Measurements from ENCODE around the gene ACAA1. TPM values are rescaled to one million over a fixed set of nuclear protein-coding genes. Genes with fewer than 3 reads are reported as not detected.

ACAA1 gene
- total and polyA plus RNA-seq, 2 of the 13 experiments (the other 11 are each of a cell fraction or from before 2014, with no cell fraction given), result 60.8 to 188 TPM

DNA sequence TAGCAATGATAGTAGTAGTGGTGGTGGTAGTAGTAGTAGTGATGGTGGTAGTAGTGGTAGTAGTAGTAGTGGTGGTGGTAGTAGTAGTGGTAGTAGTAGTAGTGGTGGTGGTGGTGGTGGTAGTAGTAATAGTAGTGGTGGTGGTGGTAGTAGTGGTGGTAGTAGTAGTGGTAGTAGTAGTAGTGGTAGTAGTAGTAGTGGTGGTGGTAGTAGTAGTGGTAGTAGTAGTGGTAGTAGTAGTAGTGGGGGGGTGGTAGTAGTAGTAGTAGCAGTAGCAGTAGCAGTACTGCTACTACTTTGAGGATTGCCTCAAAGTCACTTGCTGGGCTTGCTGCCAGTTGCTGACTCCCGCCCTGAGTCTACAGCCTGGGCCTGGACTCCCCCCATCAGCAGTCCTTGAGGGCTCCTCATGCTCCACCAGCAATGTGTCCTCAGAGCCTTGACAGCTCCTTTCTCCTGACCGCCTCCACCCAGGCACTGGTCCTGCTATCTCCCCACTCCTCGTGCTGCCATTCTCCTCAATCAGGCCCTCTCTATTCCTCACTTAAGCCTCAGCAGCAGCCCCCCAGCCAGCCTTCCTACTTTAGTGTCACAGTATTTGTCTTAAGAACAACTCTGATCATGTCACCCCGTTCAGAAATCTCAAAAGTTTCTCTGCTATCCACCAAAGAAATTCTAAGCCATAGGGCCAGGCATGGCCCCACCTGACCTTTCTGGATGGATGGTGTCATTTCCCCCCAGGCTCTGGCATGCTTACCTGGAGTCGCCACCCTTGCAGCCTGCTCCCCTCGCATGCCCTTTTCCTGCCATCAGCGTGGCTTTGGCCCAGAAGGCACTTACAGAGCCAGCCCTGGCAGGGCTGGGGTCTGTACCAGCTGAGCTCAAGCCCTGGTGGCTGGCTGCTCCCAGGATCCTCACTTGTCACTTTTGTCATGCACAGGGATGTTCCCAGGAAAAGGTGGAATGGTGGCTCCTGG lies 52.3 kb downstream of the ACAA1 start:
- no peaks in the 10 kb centered on the region; a peak in 1 of 5 replicates for H3K27me3 ChIP-seq (ENCODE audit: control insufficient read depth in 1 of 2, insufficient read depth in 2 of 2, low read length in 2 of 2)
- ChIA-PET POLR2A (interaction anchor here (1.5 kb wide), 1 partner anchor 263 kb away, joined by 5 read pairs; the partner anchor contains the start of gene XYLB), CTCF (ENCODE audit: low intra/inter-chr PET ratio, low total read pairs) (no interaction called here)
- FAIRE-seq, result no peak
- peak; percentile 75 for ATAC-seq
- peak; percentile 12 for DNase-seq (ENCODE audit: low spot score)
- in situ Hi-C loops (cut with HindIII; ENCODE audit: extremely low pct_ligation_motif_present, low pct_unique_long_range_greater_than_20kb), result no loop called here
- no peaks in the 10 kb centered on the region for H3K36me3 ChIP-seq (replicated peaks in 1 of 2; ENCODE audit: control insufficient read depth in 1 of 2, insufficient read depth in 2 of 2, low read length in 2 of 2)
- H2AFZ ChIP-seq (ENCODE audit: low read length), result no peak overlapping the region
- H3K4me2 ChIP-seq (ENCODE audit: low read depth, low read length), result no peak overlapping the region
- H3K4me1 ChIP-seq (ENCODE audit: insufficient read depth, low read length), result no peaks in the 10 kb centered on the region
- H3K4me3 ChIP-seq (replicated peaks in 1 of 3; ENCODE audit: insufficient read depth in 1 of 3, low read depth in 2 of 3, low read length in 3 of 3), result no peak overlapping the region
- no peaks in the 10 kb centered on the region for H3K9me3 ChIP-seq (ENCODE audit: low read length)
- no TSS peak for BruUV-seq (replicated peaks)
- H3K9ac ChIP-seq (ENCODE audit: insufficient read depth, low read depth, low read length), result no peak overlapping the region
- H4K20me1 ChIP-seq (ENCODE audit: insufficient read depth, low read length), result no peaks in the 10 kb centered on the region
- 18% methylated on average over 6 of the region's 7 CpGs for WGBS (ENCODE audit: low lambda C conversion rate)
- 0 out of 2 replicates have a peak, but pooled peaks have one; percentile 62 for TF ChIP-seq CHD4 (IDR thresholded peaks at IDR 0.05; ENCODE audit: borderline replicate concordance, low read length)
- TF ChIP-seq ZSCAN22 (CRISPR knock-in tag; IDR thresholded peaks at IDR 0.05), result no peak
- intact Hi-C loops (cut with micrococcal nuclease; ENCODE audit: unreplicated experiment), result no loop called here
- H3K27ac ChIP-seq (ENCODE audit: extremely low read length, insufficient read depth, low read length), result peak overlapping the region; percentile 18
- no peaks in the 10 kb centered on the region for H3K79me2 ChIP-seq (ENCODE audit: insufficient read depth, low read length)

DNA sequence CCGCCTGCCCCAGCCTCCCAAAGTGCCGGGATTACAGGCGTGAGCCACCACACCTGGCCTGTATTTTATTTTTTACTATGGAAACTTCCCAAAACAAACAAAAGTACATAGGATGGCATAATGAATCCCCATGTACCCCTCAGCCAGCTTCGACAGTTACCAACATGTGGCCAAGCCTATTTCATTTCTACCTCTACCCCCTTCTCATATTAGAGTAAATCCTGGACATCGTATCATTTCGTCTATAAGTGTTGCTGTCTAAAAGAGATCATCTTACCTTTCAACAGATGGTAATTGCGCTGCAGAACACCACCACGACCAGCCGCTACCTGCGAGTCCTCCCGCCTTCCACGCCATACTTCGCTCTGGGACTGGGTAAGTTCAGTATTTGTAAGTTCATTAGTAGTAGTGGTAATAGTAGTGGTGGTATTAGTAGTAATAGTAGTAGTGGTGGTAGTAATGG lies 53.0 kb downstream of the ACAA1 start:
- Histone ChIP-seq H3K4me3 (replicated peaks in 1 of 3; ENCODE audit: insufficient read depth in 1 of 3, low read depth in 2 of 3, low read length in 3 of 3) (no peak overlapping the region), H3K4me1 (ENCODE audit: insufficient read depth, low read length) (no peaks in the 10 kb centered on the region), H4K20me1 (ENCODE audit: insufficient read depth, low read length) (no peaks in the 10 kb centered on the region), H3K79me2 (ENCODE audit: insufficient read depth, low read length) (no peaks in the 10 kb centered on the region), H3K9ac (ENCODE audit: insufficient read depth, low read depth, low read length) (no peak overlapping the region), H3K4me2 (ENCODE audit: low read depth, low read length) (no peak overlapping the region), H3K36me3 (replicated peaks in 1 of 2; ENCODE audit: control insufficient read depth in 1 of 2, insufficient read depth in 2 of 2, low read length in 2 of 2) (no peaks in the 10 kb centered on the region), H3K27me3 (ENCODE audit: control insufficient read depth in 1 of 2, insufficient read depth in 2 of 2, low read length in 2 of 2) (no peaks in the 10 kb centered on the region; a peak in 1 of 5 replicates), H3K27ac (ENCODE audit: extremely low read length, insufficient read depth, low read length) (no peak overlapping the region), H3K9me3 (ENCODE audit: low read length) (no peaks in the 10 kb centered on the region), H2AFZ (ENCODE audit: low read length) (no peak overlapping the region)
- ATAC-seq, result no peak
- in situ Hi-C loops (cut with HindIII; ENCODE audit: extremely low pct_ligation_motif_present, low pct_unique_long_range_greater_than_20kb), result no loop called here
- 76% methylated on average over 13 of the region's 13 CpGs for WGBS (ENCODE audit: low lambda C conversion rate)
- TF ChIP-seq SIX1 (CRISPR knock-in tag; IDR thresholded peaks at IDR 0.05; ENCODE audit: borderline replicate concordance), result no peak
- TF ChIP-seq ZNF780A (CRISPR knock-in tag; IDR thresholded peaks at IDR 0.05), result no peak
- TF ChIP-seq XRCC5 (optimal IDR thresholded peaks at IDR 0.05; ENCODE audit: low read length), result no peak
- no peak for TF ChIP-seq AKAP8 (CRISPR knock-in tag; IDR thresholded peaks at IDR 0.05)
- 0 out of 2 replicates have a peak, but pooled peaks have one; percentile 27 for TF ChIP-seq ZBTB33 (CRISPR knock-in tag; IDR thresholded peaks at IDR 0.05)
- TF ChIP-seq SIN3A (IDR thresholded peaks at IDR 0.05; ENCODE audit: borderline replicate concordance, low read depth, low read length), result no peak
- TF ChIP-seq KLF13 (CRISPR knock-in tag; IDR thresholded peaks at IDR 0.05), result no peak
- TF ChIP-seq SP4 (CRISPR knock-in tag; IDR thresholded peaks at IDR 0.05), result no peak
- BruUV-seq (replicated peaks), result no TSS peak
- intact Hi-C loops (cut with micrococcal nuclease; ENCODE audit: unreplicated experiment), result no loop called here
- DNase-seq (ENCODE audit: low spot score), result no peak
- CTCF ChIA-PET (ENCODE audit: low intra/inter-chr PET ratio, low total read pairs), result no interaction called here
- FAIRE-seq, result peak; percentile 23
- POLR2A ChIA-PET, result no interaction called here
